A549 (cell line): ENCODE data around the gene HEATR5B. TPM values are rescaled to one million over a fixed set of nuclear protein-coding genes. Genes with fewer than 3 reads are reported as not detected.

Experiments used
- ATAC-seq, 2 experiments: fragments of 200-7000 bp in 1 of 2; fragments of >200 bp in 1 of 2; cut with Nextera tagmentation in 1 of 2; cut with Tn5 transposase in 1 of 2; 3 replicates each; pipeline versions ENCODE4 v1.8.0 to v1.9.1; 2018 to 2020; ENCODE audit warnings: mild to moderate bottlenecking in 1 of 2, moderate library complexity in 1 of 2
- CTCF ChIA-PET: fragments of 300-600 bp; sonication (Branson Sonifier 250); formaldehyde crosslinking; extraction: SDS; loops from one replicate; lab custom pipeline; 2021; ENCODE audit warnings: antibody characterized with exemption, inconsistent platforms; lab: Yijun Ruan, JAX
- POLR2A ChIA-PET: fragments of 350-600 bp; formaldehyde crosslinking; extraction: SDS; loops from one replicate; lab custom pipeline; 2021; ENCODE audit warnings: antibody characterized with exemption, inconsistent platforms; lab: Yijun Ruan, JAX
- DNase-seq, 2 experiments: peaks; one replicate each; pipeline versions ENCODE4 v3.0.0 to v3.0.0-alpha.2; 2011 to 2016; ENCODE audit warnings: low read depth in 1 of 2, low spot score in 1 of 2
- FAIRE-seq: peaks from 2 replicates; lab custom pipeline; 2011; peaks lifted over from hg19 to GRCh38; lab: Jason Lieb, UNC
- H3K27ac ChIP-seq, 2 experiments: fragments of >200 bp; sonication (Bioruptor Twin); formaldehyde crosslinking; 3 replicates each; pipeline ENCODE4 v1.5.1; 2016 to 2017
- H3K4me1 ChIP-seq: fragments of >200 bp; sonication (Bioruptor Twin); formaldehyde crosslinking; 3 replicates; pipeline ENCODE4 v1.6.1; 2016
- H3K4me2 ChIP-seq: fragments of >200 bp; sonication (Bioruptor Twin); formaldehyde crosslinking; 3 replicates; pipeline ENCODE4 v1.6.1; 2016
- H3K4me3 ChIP-seq: fragments of >200 bp; sonication (Bioruptor Twin); formaldehyde crosslinking; 3 replicates; pipeline ENCODE4 v1.5.1; 2016
- H3K9me3 ChIP-seq: fragments of >200 bp; sonication (Bioruptor Twin); formaldehyde crosslinking; 3 replicates; pipeline ENCODE4 v1.6.1; 2016
- CBX2 ChIP-seq: fragments of 200-600 bp; sonication (generic); IDR thresholded peaks from 2 replicates; pipeline ENCODE4 v1.6.1; 2016; ENCODE audit warnings: low read depth, mild to moderate bottlenecking, borderline replicate concordance
- CBX8 ChIP-seq: fragments of 200-600 bp; sonication (generic); IDR thresholded peaks from 2 replicates; pipeline ENCODE4 v1.6.1; 2016
- CHD2 ChIP-seq: fragments of 150-350 bp; IDR thresholded peaks from 2 replicates; pipeline ENCODE4 v1.6.1; 2014; ENCODE audit warnings: low read length; ENCODE audit not compliant: partially characterized antibody
- EHMT2 ChIP-seq: fragments of 200-600 bp; sonication (generic); IDR thresholded peaks from 2 replicates; pipeline ENCODE4 v1.6.1; 2016; ENCODE audit warnings: antibody characterized with exemption, low read depth, mild to moderate bottlenecking, moderate library complexity
- ESRRA ChIP-seq: fragments of 150-350 bp; IDR thresholded peaks from 2 replicates; pipeline ENCODE4 v1.6.1; 2014; ENCODE audit warnings: mild to moderate bottlenecking, low read length, borderline replicate concordance
- FOSL2 ChIP-seq, 2 experiments: fragments of 450-650 bp in 1 of 2; fragments of >200 bp in 1 of 2; sonication (Bioruptor Twin) in 1 of 2; formaldehyde crosslinking; IDR thresholded peaks; 2 replicates each; pipeline versions ENCODE4 v1.5.0 to v1.6.1; 2016 to 2020; ENCODE audit warnings: mild to moderate bottlenecking in 1 of 2, moderate library complexity in 1 of 2
- FOXS1 ChIP-seq: fragments of 250-450 bp; sonication (Bioruptor Pico); IDR thresholded peaks from 2 replicates; pipeline ENCODE4 v1.5.0; 2020; ENCODE audit warnings: mild to moderate bottlenecking, moderate library complexity
- GATA3 ChIP-seq: IDR thresholded peaks from 2 replicates; pipeline ENCODE4 v1.6.1; 2012; ENCODE audit warnings: borderline replicate concordance
- HES2 ChIP-seq: fragments of >200 bp; sonication (Bioruptor Twin); formaldehyde crosslinking; IDR thresholded peaks from 2 replicates; pipeline ENCODE4 v1.6.1; 2016
- HMGXB4 ChIP-seq: fragments of 250-450 bp; sonication (Bioruptor Pico); IDR thresholded peaks from 2 replicates; pipeline ENCODE4 v1.5.0; 2021; ENCODE audit warnings: mild to moderate bottlenecking, moderate library complexity, borderline replicate concordance
- HOXB5 ChIP-seq: fragments of 250-450 bp; sonication (Bioruptor Pico); IDR thresholded peaks from 2 replicates; pipeline ENCODE4 v1.5.0; 2020; ENCODE audit warnings: mild to moderate bottlenecking, moderate library complexity
- JUN ChIP-seq, 2 experiments: fragments of >200 bp; sonication (Bioruptor Twin); formaldehyde crosslinking; IDR thresholded peaks; 2 replicates in 1 of 2; 3 replicates in 1 of 2; pipeline ENCODE4 v1.6.1; 2016 to 2017
- JUNB ChIP-seq: fragments of >200 bp; sonication (Bioruptor Twin); formaldehyde crosslinking; IDR thresholded peaks from 2 replicates; pipeline ENCODE4 v1.6.1; 2016
- MAFK ChIP-seq: fragments of 450-650 bp; IDR thresholded peaks from 2 replicates; pipeline ENCODE4 v1.6.1; 2014; ENCODE audit not compliant: partially characterized antibody
- POLR2A ChIP-seq: IDR thresholded peaks from 2 replicates; pipeline ENCODE4 v1.6.1; 2012; ENCODE audit warnings: mild to moderate bottlenecking, low read length
- POLR2AphosphoS2 ChIP-seq: conservative IDR thresholded peaks from 2 replicates; pipeline ENCODE4 v1.6.1; 2012; ENCODE audit warnings: low read length, improper control_type of control experiment, inconsistent platforms
- RARB ChIP-seq: fragments of 250-450 bp; sonication (Bioruptor Pico); IDR thresholded peaks from 2 replicates; pipeline ENCODE4 v1.8.0; 2021; ENCODE audit warnings: mild to moderate bottlenecking, moderate library complexity
- RCOR1 ChIP-seq: fragments of 150-350 bp; IDR thresholded peaks from 2 replicates; pipeline ENCODE4 v1.6.1; 2014; ENCODE audit warnings: antibody characterized with exemption, low read length, low read depth
- RFX5 ChIP-seq: fragments of 450-650 bp; IDR thresholded peaks from 2 replicates; pipeline ENCODE4 v1.7.1; 2014; ENCODE audit warnings: antibody characterized with exemption, mild to moderate bottlenecking, moderate library complexity
- SMC3 ChIP-seq: fragments of >200 bp; sonication (Bioruptor Twin); formaldehyde crosslinking; IDR thresholded peaks from 3 replicates; pipeline ENCODE4 v1.6.1; 2018; ENCODE audit warnings: inconsistent platforms
- SREBF2 ChIP-seq: fragments of 450-650 bp; IDR thresholded peaks from 2 replicates; pipeline ENCODE4 v1.6.1; 2014; ENCODE audit warnings: mild to moderate bottlenecking, moderate library complexity
- TP53 ChIP-seq: fragments of 250-450 bp; sonication (Bioruptor Pico); IDR thresholded peaks from 2 replicates; pipeline ENCODE4 v1.5.0; 2021; ENCODE audit warnings: mild to moderate bottlenecking, moderate library complexity
- USF2 ChIP-seq: fragments of 450-650 bp; IDR thresholded peaks from 2 replicates; pipeline ENCODE4 v1.6.1; 2014; ENCODE audit warnings: antibody characterized with exemption
- ZFP36 ChIP-seq: fragments of 450-650 bp; IDR thresholded peaks from 2 replicates; pipeline ENCODE4 v1.6.1; 2014; ENCODE audit warnings: borderline replicate concordance; ENCODE audit not compliant: partially characterized antibody
- ZNF302 ChIP-seq: fragments of 250-450 bp; sonication (Bioruptor Pico); IDR thresholded peaks from 2 replicates; pipeline ENCODE4 v1.9.0; 2021; ENCODE audit warnings: inconsistent platforms, mild to moderate bottlenecking, moderate library complexity
- WGBS: methylation state at CpG from one replicate; pipeline ENCODE4 v1.1.6; 2017; ENCODE audit errors: missing lambda C conversion rate; 5-methylcytosine and 5-hydroxymethylcytosine counted together
- polyA plus RNA-seq, 4 experiments: library from polyadenylated mRNA; depleted of rRNA in 3 of 4; stranded (reverse); fragments of >200 nt; fragmentation: RNase III in 1 of 4; extraction: RNeasy Plus Mini Kit Qiagen cat#74134 plus additional on column Dnase treatment in 1 of 4; gene quantifications; 2 replicates in 3 of 4; 3 replicates in 1 of 4; pipeline ENCODE4 v1.2.3, GENCODE V29; 2011 to 2017

HEATR5B gene
- polyA plus RNA-seq, 2 of the 4 experiments (the other 2 are of a cell fraction) = 8.4 to 26.1 TPM

- WGBS = 82% methylated on average over 7 of the region's 7 CpGs
- ChIA-PET POLR2A (no interaction called here), CTCF (interaction anchor here (0.6 to 0.9 kb wide), 2 partner anchors 22 to 110 kb away, joined by 3 read pairs; no protein-coding TSS in a partner anchor)
- Histone ChIP-seq H3K27ac (no peak overlapping the region), H3K4me3 (no peak overlapping the region), H3K4me1 (no peaks in the 10 kb centered on the region), H3K9me3 (no peaks in the 10 kb centered on the region), H3K4me2 (no peak overlapping the region)
- ATAC-seq = no peak
- DNase-seq = no peak
- TF ChIP-seq SREBF2 (no peak), FOXS1 (CRISPR knock-in tag) (no peak), ZFP36 (no peak), RFX5 (no peak), CBX2 (no peak), POLR2A (no peak), USF2 (no peak), HES2 (no peak), HMGXB4 (no peak), GATA3 (no peak), RCOR1 (no peak)
- no peak for FAIRE-seq
Measured at GRCh38 chr2:37060446-37060845, 23.7 kb downstream of the HEATR5B start.

GRCh38 chr2:37059841-37060240 lies 24.3 kb downstream of the HEATR5B start:
- ChIA-PET POLR2A (no interaction called here), CTCF (interaction anchor here (0.6 to 0.9 kb wide), 2 partner anchors 23 to 111 kb away, joined by 3 read pairs; no protein-coding TSS in a partner anchor)
- Histone ChIP-seq H3K27ac (no peak overlapping the region), H3K4me2 (no peak overlapping the region), H3K4me1 (no peaks in the 10 kb centered on the region), H3K9me3 (no peaks in the 10 kb centered on the region), H3K4me3 (no peak overlapping the region)
- TF ChIP-seq JUN (IDR thresholded peaks at IDR 0.05) = no peak
- no peak for TF ChIP-seq MAFK
- no peak for TF ChIP-seq HOXB5 (CRISPR knock-in tag)
- TF ChIP-seq GATA3 = no peak
- no peak for TF ChIP-seq HMGXB4
- WGBS = 92% methylated on average over 3 of the region's 3 CpGs
- DNase-seq (no peak), FAIRE-seq (peak; percentile 7), ATAC-seq (no peak)

- ChIA-PET POLR2A (no interaction called here), CTCF (interaction anchor here (1.6 kb wide), 1 partner anchor 10 kb away, joined by 5 read pairs; no protein-coding TSS in a partner anchor)
- no peak for ATAC-seq
- H3K9me3 ChIP-seq = no peaks in the 10 kb centered on the region
- FAIRE-seq = peak; percentile 32
- DNase-seq = no peak
- no peaks in the 10 kb centered on the region for H3K4me1 ChIP-seq
- H3K4me2 ChIP-seq = no peak overlapping the region
- 86% methylated on average over 5 of the region's 5 CpGs for WGBS
- no peak overlapping the region for H3K4me3 ChIP-seq
- no peak overlapping the region for H3K27ac ChIP-seq
- TF ChIP-seq JUNB (no peak), ZNF302 (CRISPR knock-in tag) (no peak), ESRRA (no peak), RARB (no peak), FOSL2 (IDR thresholded peaks at IDR 0.05) (no peak), FOSL2 (CRISPR knock-in tag; IDR thresholded peaks at IDR 0.05) (no peak), CHD2 (no peak), SMC3 (no peak), EHMT2 (no peak), HMGXB4 (no peak), SREBF2 (no peak), CBX8 (no peak), POLR2AphosphoS2 (no peak), TP53 (CRISPR knock-in tag) (no peak)
Measured at GRCh38 chr2:37052600-37053332, 31.4 kb downstream of the HEATR5B start.
